GM12873 (cell line): ENCODE measurements around the gene EHHADH.

Experiments used
- CTCF ChIP-seq: IDR thresholded peaks from 2 replicates; pipeline ENCODE4 v1.5.1; 2012; ENCODE audit warnings: low read depth, mild to moderate bottlenecking, moderate library complexity, low read length, control low read depth; ENCODE audit not compliant: insufficient read depth; ENCODE audit errors: missing control alignments

EHHADH gene

DNA sequence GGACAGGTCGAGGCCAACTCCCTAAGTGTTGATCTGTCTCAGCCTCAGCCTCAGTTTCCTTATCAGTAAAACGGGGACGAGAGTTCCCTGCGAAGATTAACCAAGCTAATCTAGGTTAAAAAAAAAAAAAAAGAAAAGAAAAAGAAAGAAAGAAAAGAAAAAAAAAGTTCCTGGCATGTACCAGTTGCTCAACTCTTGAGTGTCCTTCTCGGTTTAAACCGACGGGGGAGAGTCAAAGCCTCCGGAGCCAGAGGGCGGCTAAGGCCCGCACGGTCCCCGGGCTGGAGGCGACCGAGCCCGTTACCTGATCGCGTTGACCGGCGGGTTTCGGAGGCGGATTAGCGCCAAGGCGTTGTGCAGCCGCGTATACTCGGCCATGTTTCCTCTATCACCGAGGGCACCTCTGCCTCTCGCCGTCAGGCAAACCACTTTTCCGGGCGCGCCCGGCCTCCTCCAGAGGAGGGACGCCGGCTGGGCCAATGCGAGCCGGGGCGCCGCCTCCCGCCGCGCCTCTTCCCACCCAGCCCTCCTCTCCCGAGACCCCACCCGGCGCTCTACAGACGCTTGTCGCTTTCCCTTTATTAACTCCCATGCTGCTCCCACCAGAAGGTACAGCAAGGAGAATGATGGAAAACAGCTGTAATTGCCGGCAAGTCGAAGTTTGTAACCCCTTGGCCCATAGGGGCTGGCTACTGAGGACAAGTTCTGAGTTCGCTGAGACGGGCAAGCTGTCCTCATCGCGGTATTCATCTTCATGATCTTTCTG, at the start of gene EHHADH:
Gene EHHADH (minus strand): TSS at position 405 of the 766 bp plus-strand sequence. CDS start 27 bp downstream, at position 378.
- TF ChIP-seq CTCF: no peak

DNA sequence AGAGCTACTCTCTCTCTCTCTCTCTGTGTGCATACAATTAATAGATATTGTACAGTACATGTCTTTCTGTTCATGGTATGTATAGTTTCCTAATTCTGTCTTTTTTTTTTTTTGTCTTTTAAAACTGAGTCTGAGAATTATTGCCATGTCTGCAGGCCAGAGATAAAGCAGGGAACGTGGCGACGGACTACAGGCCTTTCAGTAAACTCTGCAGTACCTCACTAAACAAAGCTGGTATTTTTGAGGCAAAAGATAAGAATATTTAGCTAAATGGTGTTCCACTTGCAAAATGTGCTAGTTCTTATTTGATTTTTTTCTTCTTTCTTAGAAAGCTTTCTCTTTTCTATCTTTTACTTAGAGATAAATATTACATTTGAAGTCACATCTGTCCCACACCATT, 44.0 kb upstream of the EHHADH start:
- no peak for TF ChIP-seq CTCF

DNA sequence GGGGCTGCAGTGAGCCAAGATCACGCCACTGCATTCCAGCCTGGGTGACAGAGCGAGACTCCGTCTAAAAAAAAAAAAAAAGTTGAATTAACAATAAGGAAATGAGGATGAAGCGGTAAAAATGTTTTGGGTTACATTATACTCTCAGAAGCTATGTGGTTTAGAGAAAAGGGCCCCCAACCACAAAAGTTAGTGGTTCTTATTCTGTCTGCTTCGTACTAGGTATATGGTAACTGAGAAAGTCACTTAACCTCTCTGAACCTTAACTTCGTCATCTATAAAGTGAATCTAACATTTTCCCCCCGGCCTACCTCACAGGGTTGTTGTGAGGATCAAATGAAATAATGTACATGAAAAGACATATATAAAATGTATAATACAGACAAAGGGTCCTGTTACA, 38.4 kb upstream of the EHHADH start:
- no peak for TF ChIP-seq CTCF

- TF ChIP-seq CTCF: no peak
These were observed 36.4 kb upstream of the EHHADH start for GRCh38 chr3:185290266-185290665.

DNA sequence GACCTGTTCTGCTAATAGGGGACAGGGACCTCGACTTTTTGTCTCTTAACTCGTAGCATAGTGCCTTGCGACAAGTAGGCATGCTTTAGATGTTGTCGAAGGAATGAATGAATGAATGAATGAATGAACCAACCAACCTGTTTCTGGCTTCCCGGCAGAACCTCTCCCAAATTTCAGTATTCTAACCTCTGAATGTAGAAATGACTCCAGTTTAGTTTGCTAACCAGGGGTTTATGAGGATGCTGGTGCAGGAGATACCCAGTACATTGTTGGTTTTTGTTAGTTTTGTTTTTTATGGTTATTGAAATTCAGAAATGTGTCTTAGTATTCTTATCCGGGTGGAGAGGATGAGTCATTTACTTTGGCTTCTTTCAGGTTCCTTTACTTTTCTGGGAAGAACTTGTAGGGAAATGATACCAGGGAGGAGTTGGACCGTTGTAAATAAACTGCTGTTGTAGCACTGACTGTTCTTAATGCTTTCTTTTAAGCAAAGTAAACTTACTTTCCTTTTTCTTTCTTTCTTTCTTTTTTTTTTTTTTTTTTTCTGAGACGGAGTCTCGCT, 29.6 kb upstream of the EHHADH start:
- no peak for TF ChIP-seq CTCF

DNA sequence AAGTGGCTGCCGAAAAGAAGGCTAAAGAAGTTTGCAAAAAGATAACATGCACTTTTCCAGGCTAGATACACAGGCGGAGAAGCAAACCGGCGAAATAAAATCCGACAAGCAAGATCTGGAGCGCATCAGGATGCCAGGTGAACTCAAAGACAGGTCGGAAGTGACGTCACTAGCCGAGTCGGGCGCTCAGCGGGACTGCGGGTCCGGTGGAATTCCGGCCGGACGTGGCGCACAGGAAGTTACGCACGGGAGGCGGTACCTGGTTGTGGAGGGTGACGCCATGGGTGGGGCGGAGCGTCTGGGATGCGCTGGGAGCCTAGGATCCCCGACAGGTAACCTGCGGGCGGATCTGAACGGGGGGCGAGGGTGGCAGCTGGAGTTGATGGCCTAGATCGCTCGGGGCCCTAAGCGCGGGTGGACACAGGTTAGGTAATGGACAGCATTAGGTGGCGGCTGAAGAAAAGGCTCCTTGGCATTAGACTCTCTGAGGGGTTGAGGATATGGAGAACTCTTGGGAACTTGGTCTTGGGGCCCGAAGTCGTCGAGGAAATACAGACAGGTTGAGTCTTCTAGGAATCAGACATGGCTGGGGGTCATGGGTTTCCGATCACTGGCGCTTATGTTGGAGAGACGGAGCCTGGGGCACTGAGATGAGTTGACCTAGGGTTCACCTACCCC, 29.0 kb upstream of the EHHADH start:
- no peak for TF ChIP-seq CTCF
